Cardiac muscle cell (in vitro differentiated cells and primary cell): ENCODE data around the gene FIGN. TPM values are rescaled to one million over a fixed set of nuclear protein-coding genes. Genes with fewer than 3 reads are reported as not detected.

ENCODE experiments used
- DNase-seq, 2 donors: peaks; one replicate each; pipeline versions ENCODE4 v3.0.0 to v3.0.0-alpha.2; 2010 to 2017; ENCODE audit warnings: low read depth in 1 of 2, low spot score in 1 of 2
- H3K27ac ChIP-seq: fragments of 200-600 bp; sonication (generic); 2 replicates; pipeline ENCODE4 v1.5.1; 2016
- H3K27me3 ChIP-seq: fragments of 200-600 bp; sonication (generic); 2 replicates; pipeline ENCODE4 v1.6.0; 2016; ENCODE audit warnings: control low read depth
- H3K36me3 ChIP-seq: fragments of 200-600 bp; sonication (generic); 2 replicates; pipeline ENCODE4 v1.5.1; 2016; ENCODE audit warnings: control low read depth
- H3K4me1 ChIP-seq: fragments of 200-600 bp; sonication (generic); 2 replicates; pipeline ENCODE4 v1.8.1; 2017; ENCODE audit warnings: low read depth, mild to moderate bottlenecking, mixed run types
- H3K4me3 ChIP-seq: fragments of 200-600 bp; sonication (generic); 2 replicates; pipeline ENCODE4 v1.5.1; 2016; ENCODE audit warnings: mild to moderate bottlenecking
- H3K9me3 ChIP-seq: fragments of 200-600 bp; sonication (generic); 2 replicates; pipeline ENCODE4 v1.5.1; 2017; ENCODE audit warnings: low read depth, mild to moderate bottlenecking, control low read depth
- polyA plus RNA-seq: library from polyadenylated mRNA; unstranded; fragments of >200 nt; fragmentation: Nextera tagmentation; extraction: Ambion mirVana; gene quantifications from 2 replicates; pipeline ENCODE4 v1.2.1, GENCODE V29; 2016
- total RNA-seq: library from RNA; depleted of rRNA; stranded (reverse); fragments of >200 nt; gene quantifications from 2 replicates; pipeline ENCODE4 v1.2.3, GENCODE V29; 2016
- TF ChIP-seq, protein P1 (sequence below): IDR thresholded peaks from 2 replicates; pipeline ENCODE4 v1.5.1; 2012; ENCODE audit warnings: low read depth, mild to moderate bottlenecking, low read length

FIGN gene
- total and polyA plus RNA-seq, 2 experiments from 2014 or later, result 12.6 to 51.0 TPM

DNA sequence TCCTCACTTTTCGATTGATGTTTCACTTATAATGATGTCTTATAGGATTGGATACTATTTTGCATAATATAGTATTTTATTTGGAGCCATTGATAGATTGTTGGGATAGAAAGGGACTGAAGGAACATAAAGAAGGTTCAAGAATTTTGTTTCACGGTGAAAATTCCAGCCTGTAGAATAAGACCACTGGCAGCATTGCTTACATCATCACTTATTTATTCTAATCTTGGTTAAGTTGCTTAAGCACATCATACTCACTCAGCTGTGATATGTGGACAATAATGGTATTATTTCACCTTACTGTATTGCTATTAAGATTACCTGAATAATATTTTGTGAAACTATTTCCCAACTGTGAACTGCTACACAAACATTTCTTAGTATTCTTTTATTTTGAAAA is 118.3 kb downstream of the FIGN start:
- no peak for DNase-seq
- no peaks in the 10 kb centered on the region for H3K9me3 ChIP-seq
- no peak overlapping the region for H3K4me3 ChIP-seq
- no peak overlapping the region for H3K27ac ChIP-seq
- no peaks in the 10 kb centered on the region for H3K27me3 ChIP-seq
- TF ChIP-seq, protein P1, sequence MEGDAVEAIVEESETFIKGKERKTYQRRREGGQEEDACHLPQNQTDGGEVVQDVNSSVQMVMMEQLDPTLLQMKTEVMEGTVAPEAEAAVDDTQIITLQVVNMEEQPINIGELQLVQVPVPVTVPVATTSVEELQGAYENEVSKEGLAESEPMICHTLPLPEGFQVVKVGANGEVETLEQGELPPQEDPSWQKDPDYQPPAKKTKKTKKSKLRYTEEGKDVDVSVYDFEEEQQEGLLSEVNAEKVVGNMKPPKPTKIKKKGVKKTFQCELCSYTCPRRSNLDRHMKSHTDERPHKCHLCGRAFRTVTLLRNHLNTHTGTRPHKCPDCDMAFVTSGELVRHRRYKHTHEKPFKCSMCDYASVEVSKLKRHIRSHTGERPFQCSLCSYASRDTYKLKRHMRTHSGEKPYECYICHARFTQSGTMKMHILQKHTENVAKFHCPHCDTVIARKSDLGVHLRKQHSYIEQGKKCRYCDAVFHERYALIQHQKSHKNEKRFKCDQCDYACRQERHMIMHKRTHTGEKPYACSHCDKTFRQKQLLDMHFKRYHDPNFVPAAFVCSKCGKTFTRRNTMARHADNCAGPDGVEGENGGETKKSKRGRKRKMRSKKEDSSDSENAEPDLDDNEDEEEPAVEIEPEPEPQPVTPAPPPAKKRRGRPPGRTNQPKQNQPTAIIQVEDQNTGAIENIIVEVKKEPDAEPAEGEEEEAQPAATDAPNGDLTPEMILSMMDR, result no peak
- H3K4me1 ChIP-seq, result peaks cover 36% of the 10 kb centered on the region
- no peaks in the 10 kb centered on the region for H3K36me3 ChIP-seq

DNA sequence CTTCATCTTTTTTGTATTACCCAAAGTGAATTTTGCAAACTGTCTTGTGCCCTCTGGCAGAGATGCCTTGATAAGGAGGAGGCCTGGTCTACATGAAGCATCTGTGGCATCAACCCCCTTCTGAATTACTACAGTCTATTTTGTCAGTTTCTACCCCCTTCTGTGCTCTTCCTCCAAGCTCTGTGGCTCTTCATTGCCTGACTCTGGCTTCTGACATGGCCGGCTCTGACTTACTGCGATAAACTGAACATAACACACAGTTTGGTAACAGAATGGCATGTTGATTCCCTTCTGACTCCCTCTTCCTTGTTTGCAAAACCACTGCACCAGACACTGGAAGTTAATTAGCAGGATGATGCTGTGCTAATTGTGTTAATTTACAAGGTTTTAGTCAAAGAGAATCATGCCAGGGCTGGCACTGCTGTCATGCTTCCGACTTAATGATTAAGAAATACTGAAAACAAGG is 122.5 kb downstream of the FIGN start:
- DNase-seq, result no peak
- peaks cover 20% of the 10 kb centered on the region for H3K36me3 ChIP-seq
- H3K4me1 ChIP-seq, result peaks cover 37% of the 10 kb centered on the region
- no peak overlapping the region for H3K4me3 ChIP-seq
- TF ChIP-seq, protein P1, result no peak
- peak overlapping the region; percentile 71 for H3K27ac ChIP-seq
- H3K9me3 ChIP-seq, result no peaks in the 10 kb centered on the region
- no peaks in the 10 kb centered on the region for H3K27me3 ChIP-seq

DNA sequence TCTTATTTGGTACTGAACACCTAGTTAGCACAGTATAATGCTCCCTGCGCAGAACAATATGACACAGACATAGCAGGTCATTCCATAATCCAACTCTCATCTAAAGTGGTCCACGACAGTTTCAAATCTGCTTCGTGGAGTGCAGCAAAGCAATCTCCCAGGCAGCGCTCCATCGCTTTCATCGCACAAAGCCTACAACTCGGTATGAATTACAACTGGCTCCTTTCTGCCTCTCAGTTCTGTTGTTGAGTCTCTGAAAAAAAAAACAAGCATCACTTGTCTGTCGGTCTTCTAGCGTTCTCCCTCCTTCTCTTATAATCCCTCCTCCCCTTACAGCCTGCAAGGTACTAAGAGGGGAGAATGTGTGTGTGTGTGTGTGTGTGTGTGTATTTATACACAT is 123.5 kb downstream of the FIGN start:
- no peak for DNase-seq
- no peak overlapping the region for H3K4me3 ChIP-seq

DNA sequence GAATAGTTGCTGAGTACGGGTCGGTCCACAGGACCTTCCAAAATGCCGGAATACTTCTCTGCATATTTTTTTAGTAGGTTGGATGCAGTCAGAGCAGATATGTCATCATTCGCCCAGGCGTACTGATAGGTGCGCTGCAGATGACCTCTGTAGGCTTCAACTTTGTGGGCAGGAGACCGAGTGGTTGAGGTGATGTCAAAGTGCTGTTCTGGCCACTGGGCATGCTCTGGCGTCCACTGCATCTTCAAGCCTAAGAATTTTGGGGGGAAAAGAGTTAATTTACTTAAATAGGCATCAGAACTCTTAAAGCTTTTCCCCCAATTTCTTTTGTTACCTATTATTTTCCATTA is 124.3 kb downstream of the FIGN start:
- Histone ChIP-seq H3K27me3 (no peaks in the 10 kb centered on the region), H3K9me3 (no peaks in the 10 kb centered on the region)
- TF ChIP-seq, protein P1, result no peak

More for the DNA sequence above, 123.5 kb downstream of the FIGN start:
- H3K27ac ChIP-seq, result peak overlapping the region; percentile 11
- H3K36me3 ChIP-seq, result peaks cover 20% of the 10 kb centered on the region
- H3K4me1 ChIP-seq, result peaks cover 37% of the 10 kb centered on the region
- TF ChIP-seq, protein P1, result no peak
- no peaks in the 10 kb centered on the region for H3K9me3 ChIP-seq
- H3K27me3 ChIP-seq, result no peaks in the 10 kb centered on the region

DNA sequence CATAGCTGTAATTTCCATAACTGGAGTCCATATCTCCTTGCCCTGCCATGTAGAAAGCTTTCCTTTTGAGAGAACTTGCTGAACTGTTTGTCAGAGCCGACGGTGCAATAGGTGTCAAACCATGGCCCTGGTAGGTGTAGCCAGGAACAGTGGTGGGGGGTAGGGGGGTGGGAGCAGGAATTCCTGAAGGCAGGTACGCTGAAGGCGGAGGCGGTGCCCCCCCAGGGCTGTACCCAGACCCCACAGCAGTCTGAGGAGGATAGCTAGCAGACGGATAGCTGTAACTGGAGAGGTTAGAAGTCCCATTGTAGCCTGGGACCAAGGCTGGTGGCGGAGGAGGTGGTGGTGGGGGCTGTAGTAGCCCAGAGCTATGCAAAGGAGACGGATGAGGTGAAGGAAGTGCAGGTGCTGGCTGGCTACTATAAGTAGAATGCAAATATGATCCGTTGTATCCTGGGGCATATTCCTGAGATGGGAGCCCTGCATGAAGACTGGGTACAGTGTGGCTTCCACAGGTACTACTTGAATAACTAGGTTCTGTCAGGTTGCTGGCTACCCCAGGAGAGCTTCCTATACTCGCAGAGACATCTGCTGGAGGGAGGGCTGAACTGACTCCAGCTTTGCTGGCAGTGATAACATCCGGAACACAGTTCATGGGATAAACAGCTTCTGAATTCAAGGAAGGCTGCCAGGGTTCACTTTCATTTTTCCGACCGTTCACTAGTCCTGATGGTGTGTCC is 124.8 kb downstream of the FIGN start:
- Histone ChIP-seq H3K27me3 (no peaks in the 10 kb centered on the region), H3K9me3 (no peaks in the 10 kb centered on the region), H3K27ac (peak overlapping the region; percentile 11), H3K4me1 (peaks cover 34% of the 10 kb centered on the region), H3K4me3 (no peak overlapping the region), H3K36me3 (peaks cover 20% of the 10 kb centered on the region)
- no peak for DNase-seq
- TF ChIP-seq, protein P1, result no peak

More for the DNA sequence above, 124.3 kb downstream of the FIGN start:
- Histone ChIP-seq H3K27ac (peak overlapping the region; percentile 11), H3K4me3 (no peak overlapping the region), H3K4me1 (peaks cover 37% of the 10 kb centered on the region), H3K36me3 (peaks cover 20% of the 10 kb centered on the region)
- no peak for DNase-seq
